ENCODE data around the gene R3HDM4. TPM values are rescaled to one million over a fixed set of nuclear protein-coding genes. Genes with fewer than 3 reads are reported as not detected.
"Not testable (repeated sequence)": the region's sequence is repeated elsewhere in the genome, so short reads cannot be mapped to it uniquely, and the experiment has no call there.

Gene R3HDM4
- total RNA-seq, 1 donor from 2014 or later: 20.0 TPM

- ATAC-seq (no peak), DNase-seq (no peak)
- intact Hi-C loops (cut with micrococcal nuclease): no loop called here
Measured at GRCh38 chr19:884420-885211, 28.4 kb downstream of the R3HDM4 start.

DNA sequence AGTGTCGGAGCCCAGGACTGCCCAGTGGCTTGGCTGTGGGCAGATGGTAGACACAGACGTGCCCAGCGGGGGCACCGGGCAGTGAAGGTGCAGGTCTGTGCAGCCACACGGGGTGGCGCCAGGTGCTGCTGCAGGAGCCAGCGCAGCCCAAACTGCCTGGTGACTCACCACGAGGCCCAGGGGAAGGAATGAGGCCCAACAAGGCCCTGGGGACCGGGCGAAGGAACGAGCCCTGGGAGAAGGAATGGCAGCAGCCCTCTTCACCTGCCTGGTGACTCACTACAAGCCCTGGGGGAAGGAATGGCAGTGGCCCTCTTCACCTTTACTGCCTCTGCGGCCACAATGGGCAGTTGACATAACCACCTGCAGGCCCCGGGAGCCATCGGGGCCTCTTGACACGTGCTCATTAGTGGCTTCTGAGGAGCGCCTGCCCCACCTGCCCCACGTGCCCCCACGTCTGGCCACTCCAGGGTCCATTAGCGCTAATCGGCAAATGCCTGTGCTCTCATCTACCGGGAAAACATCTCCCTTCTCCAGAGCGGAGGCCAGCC, 29.3 kb downstream of the R3HDM4 start:
- intact Hi-C loops (cut with micrococcal nuclease): no loop called here
- no peak for DNase-seq
- ATAC-seq: no peak

GRCh38 chr19:882871-883497, 30.0 kb downstream of the R3HDM4 start:
- intact Hi-C loops (cut with micrococcal nuclease): no loop called here
- ATAC-seq (no peak), DNase-seq (no peak)

DNA sequence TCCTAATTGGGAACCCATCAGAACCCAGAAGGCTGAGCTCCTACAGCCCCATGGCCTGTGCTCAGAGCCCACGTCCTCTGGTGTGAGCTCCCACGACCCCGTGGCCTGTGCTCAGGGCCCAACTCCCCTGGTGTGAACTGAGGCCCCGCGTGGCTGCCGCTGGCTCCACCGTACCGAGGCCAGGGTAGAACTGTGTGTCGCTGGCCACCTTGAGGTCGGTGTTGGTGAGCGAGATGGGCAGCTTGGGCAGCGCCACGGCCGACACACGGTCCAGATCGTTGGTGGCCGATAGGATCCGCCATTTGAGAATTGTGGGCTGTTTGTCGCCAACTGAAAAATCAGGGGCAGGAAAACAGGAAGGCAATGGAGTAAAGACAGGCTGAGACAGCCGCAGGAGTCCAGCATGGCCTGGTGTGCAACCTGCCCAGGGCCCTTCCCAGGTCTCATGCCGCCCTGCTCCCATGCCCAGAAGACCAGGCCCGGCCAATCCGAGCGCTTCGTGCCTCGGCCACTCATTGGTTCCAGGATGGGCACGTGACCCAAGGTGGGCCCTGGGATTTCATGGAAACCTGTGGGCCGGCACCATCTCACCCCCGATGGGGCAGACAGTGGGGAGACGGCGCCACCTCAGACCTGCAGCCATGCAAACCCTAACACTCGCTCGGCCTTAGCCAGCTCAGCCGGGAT, 31.5 kb downstream of the R3HDM4 start:
- DNase-seq (no peak), ATAC-seq (no peak)

DNA sequence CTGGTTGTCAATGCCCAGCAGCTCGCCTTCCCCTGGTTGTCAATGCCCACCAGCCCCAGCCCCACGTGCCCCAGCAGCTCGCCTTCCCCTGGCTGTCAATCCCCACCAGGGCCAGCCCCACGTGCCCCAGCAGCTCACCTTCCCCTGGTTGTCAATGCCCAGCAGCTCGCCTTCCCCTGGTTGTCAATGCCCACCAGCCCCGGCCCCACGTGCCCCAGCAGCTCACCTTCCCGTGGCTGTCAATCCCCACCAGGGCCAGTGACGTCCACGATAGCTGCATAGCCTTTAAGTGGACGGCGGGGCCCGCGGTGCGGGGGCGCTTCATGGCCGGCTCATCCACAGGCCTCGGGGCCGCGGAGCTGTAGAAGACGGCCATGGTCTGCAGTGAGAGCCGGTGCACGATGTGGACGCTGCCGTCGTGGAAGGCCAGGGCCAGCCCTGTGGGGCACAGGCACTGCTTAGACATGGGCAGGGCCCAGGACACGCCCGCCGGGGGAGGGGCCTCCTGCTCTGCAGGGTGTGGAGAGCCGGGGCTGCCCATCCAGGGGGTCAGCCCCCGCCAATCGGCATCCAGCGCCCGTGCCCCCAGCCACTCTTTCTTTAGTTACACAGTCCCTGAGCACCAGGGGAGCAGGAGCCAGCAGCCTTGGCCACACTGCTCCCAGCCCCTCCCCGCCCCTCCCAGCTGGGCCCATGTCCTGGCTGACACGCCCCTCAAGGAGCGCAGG, 33.1 kb downstream of the R3HDM4 start:
- intact Hi-C loops (cut with micrococcal nuclease): no loop called here
- no peak for ATAC-seq
- no peak for DNase-seq

More for the DNA sequence above, 31.5 kb downstream of the R3HDM4 start:
- intact Hi-C loops (cut with micrococcal nuclease): no loop called here

DNA sequence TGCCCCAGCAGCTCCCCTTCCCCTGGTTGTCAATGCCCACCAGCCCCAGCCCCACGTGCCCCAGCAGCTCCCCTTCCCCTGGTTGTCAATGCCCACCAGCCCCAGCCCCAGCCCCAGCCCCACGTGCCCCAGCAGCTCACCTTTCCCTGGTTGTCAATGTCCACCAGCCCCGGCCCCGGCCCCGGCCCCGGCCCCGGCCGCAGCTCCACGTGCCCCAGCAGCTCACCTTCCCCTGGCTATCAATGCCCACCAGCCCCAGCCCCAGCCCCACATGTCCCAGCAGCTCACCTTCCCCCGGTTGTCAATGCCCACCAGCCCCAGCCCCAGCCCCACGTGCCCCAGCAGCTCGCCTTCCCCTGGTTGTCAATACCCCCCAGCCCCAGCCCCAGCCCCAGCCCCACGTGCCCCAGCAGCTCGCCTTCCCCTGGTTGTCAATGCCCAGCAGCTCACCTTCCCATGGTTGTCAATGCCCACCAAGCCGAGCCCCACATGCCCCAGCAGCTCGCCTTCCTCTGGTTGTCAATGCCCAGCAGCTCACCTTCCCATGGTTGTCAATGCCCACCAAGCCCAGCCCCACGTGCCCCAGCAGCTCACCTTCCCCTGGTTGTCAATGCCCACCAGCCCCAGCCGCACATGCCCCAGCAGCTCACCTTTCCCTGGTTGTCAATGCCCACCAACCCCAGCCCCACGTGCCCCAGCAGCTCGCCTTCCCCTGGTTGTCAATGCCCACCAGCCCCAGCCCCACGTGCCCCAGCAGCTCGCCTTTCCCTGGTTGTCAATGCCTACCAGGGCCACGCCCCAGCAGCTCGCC, 34.1 kb downstream of the R3HDM4 start:
- intact Hi-C loops (cut with micrococcal nuclease); DNase-seq; ATAC-seq: not testable (repeated sequence)

GRCh38 chr19:877992-878660, 34.9 kb downstream of the R3HDM4 start:
- DNase-seq; ATAC-seq; intact Hi-C loops (cut with micrococcal nuclease): not testable (repeated sequence)

GRCh38 chr19:876780-877314, 36.2 kb downstream of the R3HDM4 start:
- intact Hi-C loops (cut with micrococcal nuclease): no loop called here
- ATAC-seq: no peak
- DNase-seq: no peak

DNA sequence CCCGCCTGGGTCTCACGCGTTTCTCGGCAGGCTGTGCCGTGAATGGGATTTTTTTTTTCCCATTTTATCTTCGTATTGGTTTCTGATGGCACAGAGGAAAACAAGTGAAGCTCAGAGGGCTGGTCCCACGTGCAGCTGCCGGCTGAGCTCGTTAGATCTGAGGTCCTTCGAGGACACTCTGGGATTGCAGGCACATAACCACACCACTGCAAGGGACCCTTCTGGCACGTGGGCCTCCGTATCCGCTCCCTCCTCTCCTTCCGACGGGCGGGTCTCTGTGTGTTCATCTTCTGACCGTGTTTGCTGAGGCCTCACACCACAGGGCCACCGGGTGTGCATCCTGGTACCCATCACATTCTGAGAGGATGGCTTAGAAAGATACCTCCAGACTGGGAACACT, 36.9 kb downstream of the R3HDM4 start:
- no peak for ATAC-seq
- DNase-seq: no peak
- intact Hi-C loops (cut with micrococcal nuclease): no loop called here

GRCh38 chr19:875265-875879, 37.6 kb downstream of the R3HDM4 start:
- intact Hi-C loops (cut with micrococcal nuclease): no loop called here
- DNase-seq: no peak
- ATAC-seq: no peak

DNA sequence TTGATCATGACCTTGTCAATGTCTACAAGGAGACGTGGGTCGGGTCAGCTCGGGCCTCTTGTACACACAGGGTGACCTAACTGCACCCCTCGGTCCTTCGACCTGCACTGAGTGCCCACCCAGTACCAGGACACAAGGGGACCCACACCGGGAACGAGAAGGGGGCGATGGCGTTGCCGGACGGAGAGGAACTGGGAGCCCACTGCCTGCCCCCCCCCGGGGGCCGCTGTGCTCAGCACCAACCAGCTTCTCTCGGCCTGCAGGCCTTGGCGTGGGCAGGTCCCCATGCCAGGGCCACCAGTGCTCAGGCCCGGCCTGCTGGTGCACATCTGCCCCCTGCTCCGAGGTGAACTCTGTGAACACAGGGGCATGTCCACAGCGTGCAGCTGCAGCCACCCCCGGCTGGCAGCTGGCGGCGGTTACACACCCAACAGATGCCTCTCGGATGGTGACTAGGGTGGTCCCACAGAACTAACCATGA, 39.4 kb downstream of the R3HDM4 start:
- intact Hi-C loops (cut with micrococcal nuclease): no loop called here
- DNase-seq (no peak), ATAC-seq (no peak)

DNA sequence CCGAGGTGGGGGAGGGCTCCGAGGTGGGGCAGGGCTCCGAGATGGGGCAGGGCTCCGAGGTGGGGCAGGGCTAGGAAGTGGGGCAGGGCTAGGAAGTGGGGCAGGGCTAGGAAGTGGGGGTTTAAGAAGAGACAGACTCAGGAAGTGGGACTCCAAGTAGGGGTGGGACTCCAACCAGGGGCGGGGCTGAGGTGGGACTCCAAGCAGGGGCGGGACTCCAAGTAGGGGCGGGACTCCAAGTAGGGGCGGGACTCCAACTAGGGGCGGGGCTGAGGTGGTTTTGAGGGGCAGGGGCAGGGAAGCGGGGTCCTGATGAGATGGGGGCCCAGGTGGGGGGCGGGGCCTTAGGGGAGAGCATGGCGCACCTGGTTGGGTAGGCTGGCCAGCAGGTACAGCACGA, 39.9 kb downstream of the R3HDM4 start:
- ATAC-seq (peak; percentile 11), DNase-seq (peak; percentile 62)
- intact Hi-C loops (cut with micrococcal nuclease): no loop called here

DNA sequence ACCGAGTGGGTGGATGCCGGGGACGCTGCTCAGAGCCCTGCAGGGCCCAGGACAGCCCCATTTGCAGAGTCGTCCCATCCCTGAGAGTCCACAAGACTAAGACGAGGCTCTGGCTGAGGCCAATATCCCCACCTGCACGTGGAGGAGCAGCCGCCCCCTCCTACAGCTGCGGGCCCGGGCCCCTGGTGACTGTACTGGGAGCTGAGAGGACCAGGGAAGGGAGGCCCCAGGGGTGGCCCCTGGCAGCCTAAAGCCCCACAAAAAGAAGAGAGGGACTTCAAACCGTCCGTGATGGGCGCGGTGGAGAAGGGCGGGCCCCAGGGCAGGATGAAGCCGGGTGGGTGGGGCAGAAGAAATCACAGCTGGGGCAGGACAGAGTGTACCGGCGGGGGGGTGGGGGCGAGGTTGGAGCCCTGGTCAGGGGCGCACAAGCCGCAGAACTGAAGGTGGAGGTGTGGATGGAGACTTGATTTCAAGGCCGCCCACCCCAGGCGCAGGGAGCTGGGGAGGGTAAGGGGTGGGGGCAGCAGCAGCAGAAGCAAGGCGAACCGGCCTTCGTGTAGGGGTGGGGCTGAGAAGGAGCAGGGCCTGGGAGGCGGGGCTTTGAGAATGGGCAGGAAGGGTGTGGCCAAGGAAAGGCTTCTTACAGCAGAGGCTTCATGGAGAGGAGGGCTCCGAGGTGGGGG, 40.6 kb downstream of the R3HDM4 start:
- ATAC-seq (peak; percentile 46), DNase-seq (peak; percentile 81)
- intact Hi-C loops (cut with micrococcal nuclease): no loop called here

DNA sequence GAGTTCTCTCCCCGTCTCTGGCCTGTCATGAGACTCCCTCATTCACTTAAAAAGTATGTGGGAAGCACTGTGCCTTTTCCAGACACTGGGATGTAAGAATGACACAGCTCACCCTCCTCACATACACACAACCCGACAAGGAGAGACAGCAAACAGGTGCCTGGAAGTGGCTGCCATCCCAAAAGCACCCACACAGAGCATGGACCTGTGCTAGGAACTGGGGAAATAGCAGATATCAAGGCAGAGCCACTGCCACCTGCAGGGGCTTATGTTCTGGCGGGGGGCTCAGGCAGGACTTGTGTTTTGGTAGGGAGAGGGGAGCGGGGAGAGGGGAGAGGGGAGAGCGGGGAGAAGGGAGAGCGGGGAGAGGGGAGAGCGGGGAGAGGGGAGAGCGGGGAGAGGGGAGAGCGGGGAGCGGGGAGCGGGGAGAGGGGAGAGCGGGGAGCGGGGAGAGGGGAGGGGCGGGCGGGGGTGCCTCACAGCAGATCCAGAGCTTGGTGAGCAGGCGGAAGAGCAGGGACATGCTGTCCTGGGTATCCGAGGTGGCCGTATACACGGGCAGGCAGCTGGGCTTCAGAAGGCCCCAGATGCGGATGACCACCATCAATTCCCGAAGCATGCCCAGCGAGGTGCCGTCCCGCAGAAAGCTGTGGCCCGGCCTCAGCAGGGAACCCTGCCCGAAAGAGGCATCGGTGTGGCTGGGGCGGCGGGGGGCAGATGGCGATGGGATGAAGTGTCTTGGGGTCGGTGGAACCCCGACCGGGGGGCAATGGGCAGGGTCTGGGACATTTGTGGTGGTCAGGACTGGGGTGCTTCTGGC, 41.4 kb downstream of the R3HDM4 start:
- intact Hi-C loops (cut with micrococcal nuclease): no loop called here
- DNase-seq: no peak
- no peak for ATAC-seq

DNA sequence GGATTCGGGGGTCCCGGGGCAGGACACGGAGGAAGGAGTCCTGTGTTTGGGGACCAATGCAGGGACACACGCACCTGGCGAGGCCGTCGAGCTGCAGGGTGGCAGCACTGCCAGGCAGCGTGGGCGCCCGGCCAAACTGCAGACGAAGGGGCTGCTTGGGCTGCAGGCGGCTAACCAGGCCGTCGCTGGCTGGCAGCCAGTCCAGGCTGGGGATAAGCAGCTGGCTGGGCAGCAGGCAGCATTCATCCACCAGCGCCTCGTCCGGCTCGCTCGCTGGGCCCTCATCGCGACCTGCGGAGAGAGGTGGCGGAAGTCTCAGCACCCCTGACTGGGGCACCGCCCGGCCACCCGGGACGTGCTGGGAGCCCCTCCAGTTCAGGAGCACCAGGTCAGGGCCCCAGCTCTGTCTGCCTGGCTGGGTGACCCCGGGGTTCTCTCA, 42.0 kb downstream of the R3HDM4 start:
- intact Hi-C loops (cut with micrococcal nuclease): no loop called here
- ATAC-seq (peak; percentile 34), DNase-seq (peak; percentile 91)

GRCh38 chr19:870314-870713, 42.7 kb downstream of the R3HDM4 start:
- no peak for ATAC-seq
- intact Hi-C loops (cut with micrococcal nuclease): no loop called here

More at GRCh38 chr19:870314-870713, 42.7 kb downstream of the R3HDM4 start:
- DNase-seq: no peak

All from left ventricle myocardium superior (tissue), 1 donor.